OCI-LY7 (cell line): ENCODE measurements around the gene TNFRSF8. TPM values are rescaled to one million over a fixed set of nuclear protein-coding genes. Genes with fewer than 3 reads are reported as not detected.

ENCODE experiments used
- BruUV-seq: library from RNA; stranded (reverse); fragments of 400-500 nt; replicated peaks from 2 replicates; lab custom pipeline; 2021; lab: Mats Ljungman, UMichigan
- CTCF ChIA-PET: fragments of 300-600 bp; sonication (Branson Sonifier 250); formaldehyde crosslinking; loops from one replicate; lab custom pipeline; 2022; ENCODE audit warnings: antibody characterized with exemption; ENCODE audit not compliant: unreplicated experiment; lab: Charles Lee
- POLR2A ChIA-PET: fragments of 300-600 bp; sonication (Branson Sonifier 250); formaldehyde crosslinking; loops from one replicate; lab custom pipeline; 2022; ENCODE audit warnings: antibody characterized with exemption; lab: Charles Lee
- DNase-seq: peaks from one replicate; pipeline ENCODE4 v3.0.0-alpha.2; 2015; ENCODE audit warnings: low spot score
- H2AFZ ChIP-seq: fragments of 200-600 bp; sonication (generic), shearing (Covaris generic); 2 replicates; pipeline ENCODE4 v1.6.1; 2014; ENCODE audit warnings: mild to moderate bottlenecking, antibody characterized with exemption, low read length, moderate library complexity
- H3K27ac ChIP-seq: fragments of 200-600 bp; sonication (generic); 2 replicates; pipeline ENCODE4 v1.5.1; 2014; ENCODE audit warnings: mixed run types, low read depth, mild to moderate bottlenecking, moderate library complexity, low read length, inconsistent platforms; ENCODE audit not compliant: poor library complexity, severe bottlenecking
- H3K36me3 ChIP-seq: fragments of 200-600 bp; sonication (generic); 2 replicates; pipeline ENCODE4 v1.6.1; 2014; ENCODE audit warnings: mild to moderate bottlenecking, antibody characterized with exemption, low read length, moderate library complexity, mixed read lengths; ENCODE audit not compliant: insufficient read depth
- H3K4me1 ChIP-seq: fragments of 200-600 bp; sonication (generic); 2 replicates; pipeline ENCODE4 v1.5.1; 2014; ENCODE audit warnings: mild to moderate bottlenecking, low read length; ENCODE audit not compliant: insufficient read depth, poor library complexity, severe bottlenecking
- H3K4me2 ChIP-seq: fragments of 200-600 bp; sonication (generic); 2 replicates; pipeline ENCODE4 v1.6.1; 2014; ENCODE audit warnings: mild to moderate bottlenecking, low read length
- H3K4me3 ChIP-seq: fragments of 200-600 bp; sonication (generic); 2 replicates; pipeline ENCODE4 v1.5.1; 2014; ENCODE audit warnings: mild to moderate bottlenecking, low read depth, low read length; ENCODE audit not compliant: poor library complexity, severe bottlenecking
- H3K79me2 ChIP-seq: fragments of 200-600 bp; sonication (generic); 2 replicates; pipeline ENCODE4 v1.6.1; 2016; ENCODE audit warnings: low read depth, mild to moderate bottlenecking, low read length, moderate library complexity, mixed read lengths; ENCODE audit not compliant: insufficient read depth
- H3K9me2 ChIP-seq: fragments of 200-600 bp; sonication (generic); 2 replicates; pipeline ENCODE4 v1.6.1; 2016; ENCODE audit warnings: mild to moderate bottlenecking, low read length, mixed read lengths; ENCODE audit not compliant: insufficient read depth
- H3K9me3 ChIP-seq: fragments of 200-600 bp; sonication (generic); 2 replicates; pipeline ENCODE4 v1.6.1; 2014; ENCODE audit warnings: mild to moderate bottlenecking, mixed run types, low read length, mixed read lengths
- H4K20me1 ChIP-seq: fragments of 200-600 bp; sonication (generic); 2 replicates; pipeline ENCODE4 v1.6.1; 2014; ENCODE audit warnings: mild to moderate bottlenecking, antibody characterized with exemption, low read length, moderate library complexity, mixed read lengths; ENCODE audit not compliant: insufficient read depth
- EZH2phosphoT487 ChIP-seq: fragments of 200-600 bp; sonication (generic); IDR thresholded peaks from 2 replicates; pipeline ENCODE4 v1.6.1; 2018; ENCODE audit warnings: low read depth, borderline replicate concordance, mild to moderate bottlenecking, mixed run types, antibody characterized with exemption, low read length, moderate library complexity, mixed read lengths
- intact Hi-C: fragments of 100-400 bp; cut with micrococcal nuclease; formaldehyde crosslinking; loops from one replicate; pipeline ENCODE4 v1.10.0; 2022; ENCODE audit not compliant: unreplicated experiment
- total RNA-seq, 2 experiments: library from RNA; depleted of rRNA in 1 of 2; stranded (reverse); fragments of >200 nt in 1 of 2; shearing (Covaris generic) in 1 of 2; gene quantifications; 2 replicates each; pipeline ENCODE4 v1.2.3, GENCODE V29; 2014 to 2022
- TF ChIP-seq, protein P1 (sequence below): fragments of 200-600 bp; sonication (generic); conservative IDR thresholded peaks from 2 replicates; pipeline ENCODE4 v1.5.1; 2014; ENCODE audit warnings: mild to moderate bottlenecking, antibody characterized with exemption, low read length, moderate library complexity, mixed read lengths

Gene TNFRSF8
- total RNA-seq, 2 experiments from 2014 or later, result 0.29 TPM; not detected in 1

DNA sequence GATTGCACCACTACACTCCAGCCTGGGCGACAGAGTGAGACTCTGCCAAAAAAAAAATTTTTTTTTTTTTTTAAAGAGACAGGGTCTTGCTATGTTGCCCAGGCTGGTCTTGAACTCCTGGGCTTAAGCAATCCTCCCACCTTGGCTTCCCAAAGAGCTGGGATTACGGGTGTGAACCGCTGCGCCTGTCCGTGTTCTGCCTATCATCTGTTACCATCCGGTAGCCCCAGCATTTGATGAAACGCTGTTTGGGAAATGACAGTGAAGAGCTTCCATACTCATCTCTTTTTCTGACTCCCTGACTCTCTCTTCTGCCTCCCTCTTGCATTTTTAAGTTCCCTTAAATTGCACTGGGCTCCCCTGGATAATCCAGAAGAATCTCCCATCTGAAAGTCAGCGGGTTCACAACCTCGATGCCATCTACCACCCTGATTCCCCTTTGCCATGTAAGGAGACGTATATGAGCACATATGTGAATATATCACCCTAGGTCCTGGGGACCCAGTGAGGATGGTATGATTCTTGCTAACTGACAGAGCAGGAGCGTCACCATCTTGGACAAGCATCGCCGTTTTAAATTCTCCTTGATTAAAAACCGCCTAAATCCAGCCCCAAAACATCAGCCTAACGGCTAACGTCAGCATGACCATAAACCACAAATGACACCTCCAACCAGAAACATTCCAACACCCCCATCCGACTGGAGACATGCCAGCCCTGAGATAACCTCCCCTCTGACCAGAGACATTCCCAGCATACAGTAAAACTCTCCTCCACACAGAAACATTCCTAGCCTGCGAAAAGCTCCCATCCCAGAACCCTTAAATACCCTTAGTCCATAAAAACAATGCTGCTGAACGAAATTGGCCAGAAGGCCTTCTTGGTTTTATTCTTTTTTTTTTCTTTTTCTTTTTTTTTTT is 12.4 kb downstream of the TNFRSF8 start:
- Histone ChIP-seq H3K9me2 (no peaks in the 10 kb centered on the region), H4K20me1 (no peaks in the 10 kb centered on the region), H3K4me3 (no peak overlapping the region), H3K27ac (no peak overlapping the region), H3K4me2 (no peak overlapping the region), H3K9me3 (no peaks in the 10 kb centered on the region), H3K36me3 (no peaks in the 10 kb centered on the region), H3K4me1 (peaks cover 13% of the 10 kb centered on the region), H2AFZ (no peak overlapping the region), H3K79me2 (no peaks in the 10 kb centered on the region)
- POLR2A ChIA-PET, result interaction anchor here (1.1 to 1.6 kb wide), 2 partner anchors 10 to 32 kb away, joined by 3 to 4 read pairs; no protein-coding TSS in a partner anchor
- CTCF ChIA-PET, result no interaction called here
- TF ChIP-seq, protein P1, sequence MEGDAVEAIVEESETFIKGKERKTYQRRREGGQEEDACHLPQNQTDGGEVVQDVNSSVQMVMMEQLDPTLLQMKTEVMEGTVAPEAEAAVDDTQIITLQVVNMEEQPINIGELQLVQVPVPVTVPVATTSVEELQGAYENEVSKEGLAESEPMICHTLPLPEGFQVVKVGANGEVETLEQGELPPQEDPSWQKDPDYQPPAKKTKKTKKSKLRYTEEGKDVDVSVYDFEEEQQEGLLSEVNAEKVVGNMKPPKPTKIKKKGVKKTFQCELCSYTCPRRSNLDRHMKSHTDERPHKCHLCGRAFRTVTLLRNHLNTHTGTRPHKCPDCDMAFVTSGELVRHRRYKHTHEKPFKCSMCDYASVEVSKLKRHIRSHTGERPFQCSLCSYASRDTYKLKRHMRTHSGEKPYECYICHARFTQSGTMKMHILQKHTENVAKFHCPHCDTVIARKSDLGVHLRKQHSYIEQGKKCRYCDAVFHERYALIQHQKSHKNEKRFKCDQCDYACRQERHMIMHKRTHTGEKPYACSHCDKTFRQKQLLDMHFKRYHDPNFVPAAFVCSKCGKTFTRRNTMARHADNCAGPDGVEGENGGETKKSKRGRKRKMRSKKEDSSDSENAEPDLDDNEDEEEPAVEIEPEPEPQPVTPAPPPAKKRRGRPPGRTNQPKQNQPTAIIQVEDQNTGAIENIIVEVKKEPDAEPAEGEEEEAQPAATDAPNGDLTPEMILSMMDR, result no peak
- no peak for TF ChIP-seq EZH2phosphoT487
- intact Hi-C loops, result no loop called here
- BruUV-seq, result no TSS peak
- DNase-seq, result no peak

DNA sequence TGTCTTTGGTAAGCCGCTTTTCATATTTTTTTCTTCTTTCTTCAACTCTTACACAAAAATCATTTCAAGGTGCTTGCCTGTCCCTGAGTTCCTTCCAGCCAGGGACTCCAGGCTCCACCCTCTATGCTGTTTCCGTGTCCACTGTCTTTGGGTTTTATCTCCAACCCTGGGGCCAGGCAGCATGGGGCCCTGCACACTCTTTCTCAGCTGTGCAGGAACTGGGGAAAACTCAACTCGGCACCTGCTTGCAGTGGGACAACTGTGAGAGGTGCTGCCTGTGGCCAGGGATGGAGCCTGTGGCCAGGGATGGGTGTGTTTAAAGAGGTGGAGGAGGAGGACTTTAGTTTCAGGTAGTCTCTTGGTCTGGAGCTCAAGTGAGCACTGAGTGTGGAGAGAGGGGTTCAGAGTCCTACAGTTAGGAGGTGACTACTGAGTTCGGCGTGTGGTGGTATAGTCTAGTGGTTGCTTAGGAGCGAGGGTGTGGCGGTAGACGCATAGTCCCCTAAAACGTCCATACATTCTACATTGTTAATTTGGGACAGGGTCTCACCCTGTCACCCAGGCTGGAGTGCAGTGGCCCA is 13.4 kb downstream of the TNFRSF8 start:
- intact Hi-C loops, result no loop called here
- Histone ChIP-seq H3K4me3 (no peak overlapping the region), H3K9me3 (no peaks in the 10 kb centered on the region), H3K4me2 (no peak overlapping the region), H3K79me2 (no peaks in the 10 kb centered on the region), H3K9me2 (no peaks in the 10 kb centered on the region), H3K27ac (no peak overlapping the region), H3K4me1 (peaks cover 15% of the 10 kb centered on the region), H3K36me3 (no peaks in the 10 kb centered on the region), H2AFZ (no peak overlapping the region), H4K20me1 (no peaks in the 10 kb centered on the region)
- DNase-seq, result no peak
- CTCF ChIA-PET, result no interaction called here
- POLR2A ChIA-PET, result interaction anchor here (1.1 to 1.6 kb wide), 2 partner anchors 11 to 31 kb away, joined by 4 read pairs; no protein-coding TSS in a partner anchor
- BruUV-seq, result no TSS peak
- no peak for TF ChIP-seq EZH2phosphoT487
- TF ChIP-seq, protein P1, result no peak
